ENCODE data around the gene KIAA2012. TPM values are rescaled to one million over a fixed set of nuclear protein-coding genes. Genes with fewer than 3 reads are reported as not detected.
A peak's percentile ranks its signal among the peaks of the same experiment; 100 is the strongest.

The KIAA2012 gene
- total RNA-seq, 1 donor from 2014 or later, result not detected

DNA sequence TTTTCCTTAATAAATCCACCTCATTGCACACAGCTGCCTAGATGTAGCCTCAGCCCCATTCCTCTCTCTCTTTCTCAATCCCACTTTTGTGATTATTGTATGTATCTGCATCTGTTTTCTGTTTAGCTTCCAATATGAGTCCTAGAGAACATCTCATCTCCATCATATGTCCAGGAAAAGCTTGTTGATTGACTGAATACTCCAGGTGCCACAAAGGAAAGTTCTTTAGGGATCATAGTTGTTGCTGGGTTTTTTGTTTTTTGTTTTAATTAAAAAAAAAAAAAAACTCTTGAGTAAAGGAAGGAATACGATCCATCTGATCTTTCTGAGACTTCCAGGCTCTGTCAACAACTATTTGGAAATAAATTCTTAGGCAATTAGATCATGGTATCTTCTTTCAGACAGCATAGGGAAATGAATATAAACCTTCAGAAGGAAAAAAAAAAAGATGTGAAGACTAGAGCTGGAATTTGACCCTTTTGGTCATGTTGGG lies 42.5 kb downstream of the KIAA2012 start:
- no peak overlapping the region for H3K27ac Mint-ChIP-seq (ENCODE audit: unreplicated experiment)
- H3K36me3 Mint-ChIP-seq (ENCODE audit: unreplicated experiment), result peaks cover 7% of the 10 kb centered on the region
- H3K4me3 Mint-ChIP-seq (ENCODE audit: unreplicated experiment), result no peak overlapping the region
- H3K4me1 Mint-ChIP-seq (ENCODE audit: low read depth, unreplicated experiment), result peaks cover 9% of the 10 kb centered on the region
- DNase-seq, result no peak
- peaks cover 4% of the 10 kb centered on the region for H3K27me3 Mint-ChIP-seq (ENCODE audit: unreplicated experiment)
- TF ChIP-seq, protein P1, sequence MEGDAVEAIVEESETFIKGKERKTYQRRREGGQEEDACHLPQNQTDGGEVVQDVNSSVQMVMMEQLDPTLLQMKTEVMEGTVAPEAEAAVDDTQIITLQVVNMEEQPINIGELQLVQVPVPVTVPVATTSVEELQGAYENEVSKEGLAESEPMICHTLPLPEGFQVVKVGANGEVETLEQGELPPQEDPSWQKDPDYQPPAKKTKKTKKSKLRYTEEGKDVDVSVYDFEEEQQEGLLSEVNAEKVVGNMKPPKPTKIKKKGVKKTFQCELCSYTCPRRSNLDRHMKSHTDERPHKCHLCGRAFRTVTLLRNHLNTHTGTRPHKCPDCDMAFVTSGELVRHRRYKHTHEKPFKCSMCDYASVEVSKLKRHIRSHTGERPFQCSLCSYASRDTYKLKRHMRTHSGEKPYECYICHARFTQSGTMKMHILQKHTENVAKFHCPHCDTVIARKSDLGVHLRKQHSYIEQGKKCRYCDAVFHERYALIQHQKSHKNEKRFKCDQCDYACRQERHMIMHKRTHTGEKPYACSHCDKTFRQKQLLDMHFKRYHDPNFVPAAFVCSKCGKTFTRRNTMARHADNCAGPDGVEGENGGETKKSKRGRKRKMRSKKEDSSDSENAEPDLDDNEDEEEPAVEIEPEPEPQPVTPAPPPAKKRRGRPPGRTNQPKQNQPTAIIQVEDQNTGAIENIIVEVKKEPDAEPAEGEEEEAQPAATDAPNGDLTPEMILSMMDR (IDR thresholded peaks at IDR 0.05; ENCODE audit: partially characterized antibody, unreplicated experiment), result no peak
- peaks cover 7% of the 10 kb centered on the region for H3K9me3 Mint-ChIP-seq (ENCODE audit: unreplicated experiment)

DNA sequence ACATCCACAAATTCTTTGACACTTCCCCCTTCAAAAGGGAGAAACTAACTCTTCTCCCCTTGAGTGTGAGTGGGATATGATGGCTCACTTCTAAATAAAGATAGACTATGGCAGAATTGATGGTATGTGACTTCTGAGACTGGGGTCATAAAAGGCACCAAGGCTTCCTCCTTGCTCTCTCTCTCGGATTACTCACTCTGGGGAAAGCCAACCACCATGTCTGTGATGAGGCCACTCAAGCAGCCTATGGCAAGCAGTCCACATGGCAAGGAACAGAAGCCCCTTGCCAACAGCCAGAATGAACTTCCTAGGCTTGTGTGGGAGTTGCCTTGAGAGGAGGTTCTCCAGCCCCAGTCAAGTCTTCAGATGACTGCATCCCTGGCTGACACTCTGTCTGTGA lies 43.6 kb downstream of the KIAA2012 start:
- H3K4me3 Mint-ChIP-seq (ENCODE audit: unreplicated experiment), result no peak overlapping the region
- peaks cover 13% of the 10 kb centered on the region for H3K36me3 Mint-ChIP-seq (ENCODE audit: unreplicated experiment)
- H3K27ac Mint-ChIP-seq (ENCODE audit: unreplicated experiment), result no peak overlapping the region
- TF ChIP-seq, protein P1 (IDR thresholded peaks at IDR 0.05; ENCODE audit: partially characterized antibody, unreplicated experiment), result no peak
- H3K4me1 Mint-ChIP-seq (ENCODE audit: low read depth, unreplicated experiment), result peaks cover 4% of the 10 kb centered on the region
- H3K27me3 Mint-ChIP-seq (ENCODE audit: unreplicated experiment), result peaks cover 1% of the 10 kb centered on the region
- DNase-seq, result no peak
- H3K9me3 Mint-ChIP-seq (ENCODE audit: unreplicated experiment), result peaks cover 9% of the 10 kb centered on the region

DNA sequence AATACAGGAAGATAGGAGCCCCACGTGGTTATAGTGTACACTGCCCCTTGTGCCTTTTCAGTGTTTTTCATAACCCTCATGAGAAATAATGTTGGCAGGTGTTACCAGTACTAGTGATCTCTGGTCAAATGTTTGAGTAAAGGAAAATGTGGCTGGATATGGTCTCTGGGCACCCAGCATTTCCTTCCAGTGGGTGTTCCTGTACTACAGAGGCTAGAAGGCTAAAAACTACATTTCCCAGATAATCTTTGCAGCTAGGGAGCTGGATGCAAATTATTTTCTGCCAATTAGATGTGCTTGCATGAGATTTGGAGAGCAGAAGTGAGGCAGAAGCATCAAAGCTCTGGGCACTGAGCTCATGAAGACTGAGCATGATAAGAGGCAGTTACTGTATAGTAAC lies 45.1 kb downstream of the KIAA2012 start:
- TF ChIP-seq, protein P1 (IDR thresholded peaks at IDR 0.05; ENCODE audit: partially characterized antibody, unreplicated experiment), result no peak
- Mint-ChIP-seq H3K36me3 (ENCODE audit: unreplicated experiment) (peaks cover 13% of the 10 kb centered on the region), H3K27ac (ENCODE audit: unreplicated experiment) (no peak overlapping the region), H3K4me3 (ENCODE audit: unreplicated experiment) (no peak overlapping the region), H3K9me3 (ENCODE audit: unreplicated experiment) (peaks cover 10% of the 10 kb centered on the region), H3K4me1 (ENCODE audit: low read depth, unreplicated experiment) (peaks cover 7% of the 10 kb centered on the region), H3K27me3 (ENCODE audit: unreplicated experiment) (peaks cover 4% of the 10 kb centered on the region)
- DNase-seq, result no peak

DNA sequence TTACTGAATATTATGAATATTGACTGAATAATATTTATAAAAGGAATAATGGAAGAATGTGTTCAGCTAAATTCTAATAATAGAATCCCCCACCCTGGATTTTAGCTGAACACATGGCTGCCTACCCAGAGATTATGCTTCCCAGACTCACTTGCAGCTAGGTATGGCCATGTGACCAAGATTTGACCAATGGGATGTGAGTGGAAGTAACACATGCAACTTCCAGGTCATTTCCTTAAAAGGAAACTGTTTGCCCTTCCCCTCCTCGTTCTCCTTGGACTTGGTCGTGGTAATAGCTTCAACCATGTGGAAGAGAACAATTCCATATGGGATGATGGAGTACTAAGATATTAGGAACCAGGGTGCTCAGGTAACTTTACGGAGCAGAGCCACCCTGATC lies 47.8 kb downstream of the KIAA2012 start:
- H3K27ac Mint-ChIP-seq (ENCODE audit: unreplicated experiment), result no peak overlapping the region
- H3K9me3 Mint-ChIP-seq (ENCODE audit: unreplicated experiment), result peaks cover 5% of the 10 kb centered on the region
- no peak for DNase-seq
- TF ChIP-seq, protein P1 (IDR thresholded peaks at IDR 0.05; ENCODE audit: partially characterized antibody, unreplicated experiment), result no peak
- H3K4me1 Mint-ChIP-seq (ENCODE audit: low read depth, unreplicated experiment), result peaks cover 19% of the 10 kb centered on the region
- no peak overlapping the region for H3K4me3 Mint-ChIP-seq (ENCODE audit: unreplicated experiment)
- peaks cover 7% of the 10 kb centered on the region for H3K27me3 Mint-ChIP-seq (ENCODE audit: unreplicated experiment)
- H3K36me3 Mint-ChIP-seq (ENCODE audit: unreplicated experiment), result peaks cover 13% of the 10 kb centered on the region

DNA sequence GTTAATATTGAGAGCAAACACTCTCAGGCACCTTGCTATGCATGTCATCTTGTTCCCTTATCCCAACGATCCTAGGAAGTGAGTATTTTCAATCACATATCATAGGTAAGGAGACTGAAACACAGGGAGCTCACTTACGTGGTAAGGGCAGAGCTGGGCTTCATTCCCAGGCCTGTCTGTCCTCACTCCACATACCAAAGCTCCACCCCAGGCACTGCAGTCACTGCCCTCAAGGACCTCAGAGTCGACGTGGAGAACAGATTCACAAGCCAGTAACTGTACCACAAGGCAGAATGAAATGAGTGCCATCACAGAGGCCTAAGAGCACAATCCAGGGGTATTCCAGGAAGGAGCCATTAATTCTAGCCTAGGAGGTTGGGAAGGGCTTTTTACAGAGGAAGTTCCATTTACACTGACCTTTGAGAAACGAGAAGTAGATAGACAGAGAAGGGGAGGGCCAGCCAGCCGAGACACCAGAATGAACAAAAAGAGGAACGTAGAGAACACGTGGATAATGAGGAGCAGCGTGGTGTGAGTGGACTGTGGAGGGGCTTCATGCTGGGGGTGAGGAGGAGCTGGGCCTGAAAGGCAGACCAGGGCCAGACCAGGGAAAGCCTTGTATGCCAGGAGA lies 48.6 kb downstream of the KIAA2012 start:
- Mint-ChIP-seq H3K9me3 (ENCODE audit: unreplicated experiment) (peaks cover 5% of the 10 kb centered on the region), H3K4me3 (ENCODE audit: unreplicated experiment) (no peak overlapping the region), H3K27me3 (ENCODE audit: unreplicated experiment) (peaks cover 7% of the 10 kb centered on the region), H3K36me3 (ENCODE audit: unreplicated experiment) (peaks cover 13% of the 10 kb centered on the region), H3K27ac (ENCODE audit: unreplicated experiment) (peak overlapping the region; percentile 17), H3K4me1 (ENCODE audit: low read depth, unreplicated experiment) (peaks cover 19% of the 10 kb centered on the region)
- DNase-seq, result no peak
- TF ChIP-seq, protein P1 (IDR thresholded peaks at IDR 0.05; ENCODE audit: partially characterized antibody, unreplicated experiment), result no peak

All from glutamatergic neuron (in vitro differentiated cells).